ENCODE results near the gene SSPN.

The SSPN gene

GRCh38 chr12:26157001-26157400, 38.4 kb upstream of the SSPN start:
- no peak overlapping the region for H3K27ac ChIP-seq
- no peak for TF ChIP-seq ZFX (IDR thresholded peaks at IDR 0.05; ENCODE audit: borderline replicate concordance)

GRCh38 chr12:26158078-26158764, 37.2 kb upstream of the SSPN start:
- H3K27ac ChIP-seq: no peak overlapping the region
- TF ChIP-seq CTCF (IDR thresholded peaks at IDR 0.05): no peak
- no peak for TF ChIP-seq ZFX (IDR thresholded peaks at IDR 0.05; ENCODE audit: borderline replicate concordance)

- TF ChIP-seq ZFX (IDR thresholded peaks at IDR 0.05; ENCODE audit: borderline replicate concordance) (no peak), CTCF (IDR thresholded peaks at IDR 0.05) (no peak)
- H3K27ac ChIP-seq: no peak overlapping the region
Measured at GRCh38 chr12:26162174-26162573, 33.2 kb upstream of the SSPN start.

DNA sequence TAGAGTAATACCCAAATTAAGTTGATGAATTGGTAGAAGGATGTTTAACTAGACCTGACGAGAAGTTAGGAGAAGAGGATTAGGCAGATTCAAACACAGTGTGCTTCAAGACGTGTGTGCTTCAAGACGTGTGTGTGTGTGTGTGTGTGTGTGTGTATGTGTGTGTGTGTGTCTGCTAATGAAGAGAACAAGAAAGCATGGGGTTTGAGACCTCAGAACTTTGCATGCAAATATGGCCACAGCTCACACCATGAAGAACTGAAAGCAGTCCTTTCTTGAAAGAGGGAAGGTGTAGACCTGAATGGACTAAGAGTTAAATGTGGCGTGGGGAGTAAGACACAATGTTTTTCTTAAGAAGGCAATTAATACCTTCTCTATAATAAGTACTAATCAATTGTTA, 32.5 kb upstream of the SSPN start:
- TF ChIP-seq ZFX (IDR thresholded peaks at IDR 0.05; ENCODE audit: borderline replicate concordance): no peak
- TF ChIP-seq CTCF (IDR thresholded peaks at IDR 0.05): no peak

GRCh38 chr12:26164118-26164517, 31.3 kb upstream of the SSPN start:
- no peak overlapping the region for H3K27ac ChIP-seq
- no peak for TF ChIP-seq ZFX (IDR thresholded peaks at IDR 0.05; ENCODE audit: borderline replicate concordance)
- TF ChIP-seq CTCF (IDR thresholded peaks at IDR 0.05): no peak

More for the DNA sequence above, 32.5 kb upstream of the SSPN start:
- H3K27ac ChIP-seq: no peak overlapping the region

- no peak overlapping the region for H3K27ac ChIP-seq
- TF ChIP-seq CTCF (IDR thresholded peaks at IDR 0.05) (no peak), ZFX (IDR thresholded peaks at IDR 0.05; ENCODE audit: borderline replicate concordance) (no peak)
Measured at GRCh38 chr12:26172013-26172412, 23.4 kb upstream of the SSPN start.

GRCh38 chr12:26172539-26172938, 22.8 kb upstream of the SSPN start:
- no peak for TF ChIP-seq CTCF (IDR thresholded peaks at IDR 0.05)
- no peak overlapping the region for H3K27ac ChIP-seq

Measured in 22Rv1 (cell line).